ENCODE data around the gene CLCA1.

CLCA1 gene

DNA sequence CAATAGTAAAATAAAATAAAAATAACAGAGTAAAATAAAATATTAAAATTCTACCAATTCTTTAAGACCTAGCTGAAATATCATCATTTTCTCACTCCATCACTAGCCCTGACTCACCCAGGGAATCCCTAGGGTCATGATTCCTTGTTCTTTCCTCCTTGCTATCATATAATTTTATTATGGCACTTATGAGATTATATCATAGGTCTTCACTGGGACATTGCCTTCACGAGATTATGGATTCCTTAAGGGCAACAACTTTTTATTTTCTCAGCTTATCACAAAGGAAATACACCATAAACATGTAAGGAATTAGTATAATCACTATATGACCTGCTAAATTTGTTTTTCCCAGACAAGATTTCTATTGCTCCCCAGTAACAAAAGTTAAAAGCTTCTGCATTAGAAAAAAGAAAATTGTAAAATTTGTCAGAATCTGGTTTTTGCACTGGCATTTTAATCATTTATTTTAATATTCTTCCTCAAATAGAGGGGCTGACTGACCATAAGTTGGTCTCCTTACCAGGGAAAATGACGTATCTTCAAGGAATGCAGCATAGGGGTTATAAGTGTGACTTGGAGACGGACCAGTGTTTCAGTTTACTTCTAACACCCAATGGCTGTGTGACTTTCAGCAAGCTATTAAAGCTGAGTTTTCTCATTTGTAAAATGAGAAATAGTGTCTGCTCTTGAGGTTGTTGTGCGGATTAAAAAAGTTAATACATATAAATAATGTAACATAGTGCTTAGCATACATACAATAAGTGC lies 69.4 kb downstream of the CLCA1 start:
- Histone ChIP-seq H3K9ac (no peak overlapping the region), H3K4me2 (no peak overlapping the region), H2AFZ (ENCODE audit: low read depth) (no peak overlapping the region), H3K27ac (no peak overlapping the region), H3K4me1 (ENCODE audit: low read depth, poor library complexity, severe bottlenecking) (no peaks in the 10 kb centered on the region), H3K79me2 (ENCODE audit: insufficient read depth, low read depth) (no peaks in the 10 kb centered on the region), H3K36me3 (ENCODE audit: insufficient read depth) (no peaks in the 10 kb centered on the region), H3K4me3 (IDR thresholded peaks at IDR 0.05; ENCODE audit: insufficient read depth, low read depth, low read length) (no peak overlapping the region), H3K27me3 (ENCODE audit: insufficient read depth, low read depth) (no peaks in the 10 kb centered on the region), H4K20me1 (ENCODE audit: insufficient read depth) (no peaks in the 10 kb centered on the region)
- TF ChIP-seq, protein P1, sequence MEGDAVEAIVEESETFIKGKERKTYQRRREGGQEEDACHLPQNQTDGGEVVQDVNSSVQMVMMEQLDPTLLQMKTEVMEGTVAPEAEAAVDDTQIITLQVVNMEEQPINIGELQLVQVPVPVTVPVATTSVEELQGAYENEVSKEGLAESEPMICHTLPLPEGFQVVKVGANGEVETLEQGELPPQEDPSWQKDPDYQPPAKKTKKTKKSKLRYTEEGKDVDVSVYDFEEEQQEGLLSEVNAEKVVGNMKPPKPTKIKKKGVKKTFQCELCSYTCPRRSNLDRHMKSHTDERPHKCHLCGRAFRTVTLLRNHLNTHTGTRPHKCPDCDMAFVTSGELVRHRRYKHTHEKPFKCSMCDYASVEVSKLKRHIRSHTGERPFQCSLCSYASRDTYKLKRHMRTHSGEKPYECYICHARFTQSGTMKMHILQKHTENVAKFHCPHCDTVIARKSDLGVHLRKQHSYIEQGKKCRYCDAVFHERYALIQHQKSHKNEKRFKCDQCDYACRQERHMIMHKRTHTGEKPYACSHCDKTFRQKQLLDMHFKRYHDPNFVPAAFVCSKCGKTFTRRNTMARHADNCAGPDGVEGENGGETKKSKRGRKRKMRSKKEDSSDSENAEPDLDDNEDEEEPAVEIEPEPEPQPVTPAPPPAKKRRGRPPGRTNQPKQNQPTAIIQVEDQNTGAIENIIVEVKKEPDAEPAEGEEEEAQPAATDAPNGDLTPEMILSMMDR (conservative IDR thresholded peaks at IDR 0.05; ENCODE audit: low read depth, low read length): no peak

DNA sequence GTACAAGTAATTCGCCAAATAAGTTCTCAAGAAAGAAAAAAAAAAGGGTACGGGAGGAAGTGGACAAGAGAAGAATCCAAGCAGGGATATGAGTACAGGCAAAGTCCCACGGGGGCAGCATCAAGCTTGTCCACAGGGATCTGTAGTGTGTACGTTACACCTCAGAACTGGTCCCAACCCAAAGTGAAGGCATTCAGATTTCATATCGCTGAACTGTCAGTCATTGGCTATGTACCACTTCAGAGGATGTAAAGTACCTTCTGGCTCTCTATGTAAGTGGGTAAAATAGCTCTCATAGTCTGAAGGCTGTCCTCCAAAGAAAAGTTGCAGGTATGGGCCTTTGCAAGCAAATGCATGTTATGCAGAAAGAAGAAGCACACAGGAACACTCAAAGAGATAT lies 70.0 kb downstream of the CLCA1 start:
- Histone ChIP-seq H3K27ac (no peak overlapping the region), H3K9ac (no peak overlapping the region), H3K4me2 (no peak overlapping the region), H3K36me3 (ENCODE audit: insufficient read depth) (no peaks in the 10 kb centered on the region), H4K20me1 (ENCODE audit: insufficient read depth) (no peaks in the 10 kb centered on the region), H2AFZ (ENCODE audit: low read depth) (no peak overlapping the region), H3K4me3 (IDR thresholded peaks at IDR 0.05; ENCODE audit: insufficient read depth, low read depth, low read length) (no peak overlapping the region), H3K4me1 (ENCODE audit: low read depth, poor library complexity, severe bottlenecking) (no peaks in the 10 kb centered on the region), H3K27me3 (ENCODE audit: insufficient read depth, low read depth) (no peaks in the 10 kb centered on the region), H3K79me2 (ENCODE audit: insufficient read depth, low read depth) (no peaks in the 10 kb centered on the region)
- TF ChIP-seq, protein P1 (conservative IDR thresholded peaks at IDR 0.05; ENCODE audit: low read depth, low read length): no peak

DNA sequence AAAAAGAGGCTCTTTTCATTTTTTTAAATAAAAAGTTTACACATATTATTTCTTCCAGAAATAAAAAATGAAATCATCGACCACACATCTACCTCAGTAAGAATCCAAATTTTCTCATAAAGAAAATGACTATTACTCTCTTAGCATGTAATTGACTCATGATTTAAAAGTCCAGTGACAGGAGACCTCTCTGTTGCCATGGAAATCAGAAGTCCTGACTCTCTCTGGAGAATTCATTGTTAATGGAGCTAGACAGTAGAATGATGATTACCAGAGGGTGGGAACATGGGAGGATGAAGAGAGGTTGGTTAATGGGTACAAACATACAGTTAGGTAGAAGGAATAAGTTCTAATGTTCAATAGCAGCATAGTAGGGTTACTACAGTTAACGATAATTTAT lies 73.1 kb downstream of the CLCA1 start:
- no peaks in the 10 kb centered on the region for H3K27me3 ChIP-seq (ENCODE audit: insufficient read depth, low read depth)
- no peak overlapping the region for H3K27ac ChIP-seq
- H3K9ac ChIP-seq: no peak overlapping the region
- H3K4me1 ChIP-seq (ENCODE audit: low read depth, poor library complexity, severe bottlenecking): no peaks in the 10 kb centered on the region
- no peak overlapping the region for H3K4me2 ChIP-seq
- H3K79me2 ChIP-seq (ENCODE audit: insufficient read depth, low read depth): no peaks in the 10 kb centered on the region
- TF ChIP-seq, protein P1 (conservative IDR thresholded peaks at IDR 0.05; ENCODE audit: low read depth, low read length): no peak
- no peaks in the 10 kb centered on the region for H3K36me3 ChIP-seq (ENCODE audit: insufficient read depth)
- H3K4me3 ChIP-seq (IDR thresholded peaks at IDR 0.05; ENCODE audit: insufficient read depth, low read depth, low read length): no peak overlapping the region
- H4K20me1 ChIP-seq (ENCODE audit: insufficient read depth): no peaks in the 10 kb centered on the region
- no peak overlapping the region for H2AFZ ChIP-seq (ENCODE audit: low read depth)

DNA sequence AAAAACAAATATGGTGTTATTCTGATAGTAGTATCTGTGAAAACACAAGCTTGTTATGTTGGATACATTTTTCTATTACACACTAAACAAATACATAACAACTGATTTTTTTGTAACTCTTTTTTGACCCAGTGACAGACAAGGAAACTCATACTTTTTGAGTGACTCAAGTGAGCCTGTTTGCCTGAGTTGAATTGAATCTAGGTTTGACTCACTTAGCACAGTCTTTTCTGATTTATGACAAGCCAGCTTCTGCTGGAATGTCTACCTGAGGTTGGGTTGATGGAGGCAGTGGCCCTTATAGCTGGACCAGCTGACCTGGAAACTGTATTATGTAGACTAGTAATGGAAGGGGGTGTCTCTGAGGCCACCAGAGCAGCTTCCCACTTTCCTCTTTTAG lies 73.9 kb downstream of the CLCA1 start:
- Histone ChIP-seq H3K27me3 (ENCODE audit: insufficient read depth, low read depth) (no peaks in the 10 kb centered on the region), H4K20me1 (ENCODE audit: insufficient read depth) (no peaks in the 10 kb centered on the region), H3K4me3 (IDR thresholded peaks at IDR 0.05; ENCODE audit: insufficient read depth, low read depth, low read length) (no peak overlapping the region), H3K4me2 (no peak overlapping the region), H3K79me2 (ENCODE audit: insufficient read depth, low read depth) (no peaks in the 10 kb centered on the region), H2AFZ (ENCODE audit: low read depth) (no peak overlapping the region), H3K9ac (no peak overlapping the region), H3K4me1 (ENCODE audit: low read depth, poor library complexity, severe bottlenecking) (no peaks in the 10 kb centered on the region), H3K36me3 (ENCODE audit: insufficient read depth) (no peaks in the 10 kb centered on the region), H3K27ac (no peak overlapping the region)
- TF ChIP-seq, protein P1 (conservative IDR thresholded peaks at IDR 0.05; ENCODE audit: low read depth, low read length): no peak

Data from KMS-11 (cell line).